Breast epithelium (tissue), 3 donors: ENCODE data around the gene NAT9.

Experiments
- POLR2A ChIP-seq: fragments of 450-650 bp; IDR thresholded peaks from one replicate; pipeline ENCODE4 v1.6.1; 2016; ENCODE audit warnings: antibody characterized with exemption, mild to moderate bottlenecking, moderate library complexity
- POLR2AphosphoS5 ChIP-seq, 3 donors: sonication (generic); formaldehyde crosslinking; IDR thresholded peaks; one replicate each; pipeline ENCODE4 v1.6.1; 2017; ENCODE audit warnings: antibody characterized with exemption in 3 of 3
- TF ChIP-seq, protein P1 (sequence below), 3 donors: fragments of 450-650 bp; IDR thresholded peaks; one replicate each; pipeline ENCODE4 v1.5.1; 2016 to 2017; ENCODE audit warnings: antibody characterized with exemption in 3 of 3, mild to moderate bottlenecking in 3 of 3, moderate library complexity in 3 of 3

DNA sequence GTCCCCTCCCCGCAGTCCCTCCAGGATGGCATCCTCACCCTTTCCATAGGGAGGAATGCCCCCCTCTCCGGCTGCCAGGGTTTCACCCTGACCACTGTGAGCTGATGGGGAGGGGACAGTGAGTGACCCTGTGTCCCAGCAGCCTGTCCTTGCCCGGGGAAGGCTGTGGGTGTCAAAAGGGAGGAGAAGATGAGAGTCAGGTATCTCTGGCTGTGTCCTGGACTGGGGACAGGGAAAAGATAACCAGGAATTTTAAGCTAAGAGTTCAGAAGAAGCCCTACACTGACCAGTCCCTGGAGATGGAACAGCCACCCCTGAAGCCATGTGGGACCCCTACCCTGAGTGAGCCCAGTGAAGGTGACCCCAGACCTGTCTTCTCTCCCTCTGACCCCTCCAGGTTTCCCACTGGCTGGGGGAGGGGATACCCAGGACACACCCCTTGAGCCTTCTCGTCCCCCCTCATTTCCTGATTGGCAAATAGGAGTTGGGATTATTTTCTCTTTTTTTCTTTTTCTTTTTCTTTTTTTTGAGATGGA lies 11.3 kb downstream of the NAT9 start:
- TF ChIP-seq POLR2A = no peak
- TF ChIP-seq, protein P1, sequence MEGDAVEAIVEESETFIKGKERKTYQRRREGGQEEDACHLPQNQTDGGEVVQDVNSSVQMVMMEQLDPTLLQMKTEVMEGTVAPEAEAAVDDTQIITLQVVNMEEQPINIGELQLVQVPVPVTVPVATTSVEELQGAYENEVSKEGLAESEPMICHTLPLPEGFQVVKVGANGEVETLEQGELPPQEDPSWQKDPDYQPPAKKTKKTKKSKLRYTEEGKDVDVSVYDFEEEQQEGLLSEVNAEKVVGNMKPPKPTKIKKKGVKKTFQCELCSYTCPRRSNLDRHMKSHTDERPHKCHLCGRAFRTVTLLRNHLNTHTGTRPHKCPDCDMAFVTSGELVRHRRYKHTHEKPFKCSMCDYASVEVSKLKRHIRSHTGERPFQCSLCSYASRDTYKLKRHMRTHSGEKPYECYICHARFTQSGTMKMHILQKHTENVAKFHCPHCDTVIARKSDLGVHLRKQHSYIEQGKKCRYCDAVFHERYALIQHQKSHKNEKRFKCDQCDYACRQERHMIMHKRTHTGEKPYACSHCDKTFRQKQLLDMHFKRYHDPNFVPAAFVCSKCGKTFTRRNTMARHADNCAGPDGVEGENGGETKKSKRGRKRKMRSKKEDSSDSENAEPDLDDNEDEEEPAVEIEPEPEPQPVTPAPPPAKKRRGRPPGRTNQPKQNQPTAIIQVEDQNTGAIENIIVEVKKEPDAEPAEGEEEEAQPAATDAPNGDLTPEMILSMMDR (IDR thresholded peaks at IDR 0.05) = no peak
- TF ChIP-seq POLR2AphosphoS5 (IDR thresholded peaks at IDR 0.05) = no peak
